DND-41 (cell line): Measurements from ENCODE around the gene SLC27A1.
A peak's percentile ranks its signal among the peaks of the same experiment; 100 is the strongest.

Experiments
- ATAC-seq: fragments of 200-7000 bp; cut with Tn5 transposase; 3 replicates; pipeline ENCODE4 v1.9.1; 2021; ENCODE audit warnings: low read depth; ENCODE audit not compliant: insufficient read depth
- DNase-seq: peaks from one replicate; pipeline ENCODE4 v3.0.0-alpha.2; 2020
- H2AFZ ChIP-seq: 2 replicates; pipeline ENCODE4 v1.6.0; 2012; ENCODE audit warnings: low read depth, low read length
- H3K27ac ChIP-seq: 2 replicates; pipeline ENCODE4 v1.5.1; 2012; ENCODE audit warnings: low read length, inconsistent platforms
- H3K27me3 ChIP-seq: fragments of 200-600 bp; sonication (generic); 2 replicates; pipeline ENCODE4 v1.6.0; 2012; ENCODE audit warnings: low read length, mild to moderate bottlenecking, inconsistent platforms; ENCODE audit not compliant: insufficient read depth, poor library complexity
- H3K36me3 ChIP-seq: 2 replicates; pipeline ENCODE4 v1.5.1; 2012; ENCODE audit warnings: low read length, inconsistent platforms; ENCODE audit not compliant: insufficient read depth
- H3K4me1 ChIP-seq: 2 replicates; pipeline ENCODE4 v1.5.1; 2012; ENCODE audit warnings: mild to moderate bottlenecking, low read length; ENCODE audit not compliant: insufficient read depth
- H3K4me2 ChIP-seq: 2 replicates; pipeline ENCODE4 v1.6.0; 2012; ENCODE audit warnings: mild to moderate bottlenecking, moderate library complexity, low read length, inconsistent platforms; ENCODE audit not compliant: insufficient read depth
- H3K4me3 ChIP-seq, 2 experiments: fragments of 200-600 bp in 1 of 2; shearing (Covaris generic) in 1 of 2; 2 replicates each; pipeline ENCODE4 v1.5.1; 2012 to 2016; ENCODE audit warnings: inconsistent platforms in 2 of 2, low read length in 2 of 2, mild to moderate bottlenecking in 2 of 2, low read depth in 1 of 2, moderate library complexity in 1 of 2
- H3K79me2 ChIP-seq: 2 replicates; pipeline ENCODE4 v1.6.0; 2012; ENCODE audit warnings: low read length, inconsistent platforms; ENCODE audit not compliant: insufficient read depth
- H3K9ac ChIP-seq: 2 replicates; pipeline ENCODE4 v1.6.0; 2012; ENCODE audit warnings: low read depth, mild to moderate bottlenecking, inconsistent platforms, low read length, moderate library complexity
- H3K9me3 ChIP-seq: 2 replicates; pipeline ENCODE4 v1.5.1; 2012; ENCODE audit warnings: low read length, moderate library complexity, mild to moderate bottlenecking, inconsistent platforms; ENCODE audit not compliant: insufficient read depth, severe bottlenecking
- H4K20me1 ChIP-seq: 2 replicates; pipeline ENCODE4 v1.6.0; 2012; ENCODE audit warnings: low read length; ENCODE audit not compliant: insufficient read depth
- CTCF ChIP-seq: IDR thresholded peaks from 2 replicates; pipeline ENCODE4 v1.5.1; 2012; ENCODE audit warnings: borderline replicate concordance, low read length, moderate library complexity, mild to moderate bottlenecking; ENCODE audit not compliant: poor library complexity, severe bottlenecking; ENCODE audit errors: extremely low read depth
- EZH2 ChIP-seq: IDR thresholded peaks from 3 replicates; pipeline ENCODE4 v1.6.1; 2012; ENCODE audit warnings: borderline replicate concordance, low read depth, mild to moderate bottlenecking, moderate library complexity, low read length, inconsistent platforms; ENCODE audit not compliant: severe bottlenecking

Gene SLC27A1

GRCh38 chr19:17470068-17470841 lies at the start of gene SLC27A1:
Gene SLC27A1, plus strand, starts transcription at chr19:17470524. Its CDS starts 17 bp downstream, at chr19:17470541.
- peak; percentile 9 for TF ChIP-seq CTCF
- TF ChIP-seq EZH2 = no peak
- H3K9ac ChIP-seq = peak within 1 kb of the TSS; percentile 66

GRCh38 chr19:17421942-17422341 lies 48.4 kb upstream of the SLC27A1 start:
- Histone ChIP-seq H3K79me2 (peaks cover 15% of the 10 kb centered on the region), H2AFZ (no peak overlapping the region), H3K27ac (no peak overlapping the region), H3K9me3 (no peaks in the 10 kb centered on the region), H3K9ac (no peak overlapping the region), H3K36me3 (peaks cover 14% of the 10 kb centered on the region), H4K20me1 (no peaks in the 10 kb centered on the region), H3K4me2 (no peak overlapping the region), H3K4me3 (no peak overlapping the region), H3K4me1 (peaks cover 19% of the 10 kb centered on the region), H3K27me3 (no peaks in the 10 kb centered on the region)
- ATAC-seq (no peak), DNase-seq (no peak)
- TF ChIP-seq CTCF = no peak
- TF ChIP-seq EZH2 = no peak

More at GRCh38 chr19:17470068-17470841, at the start of gene SLC27A1:
- no peaks in the 10 kb centered on the region for H3K79me2 ChIP-seq
- peak; percentile 87 for ATAC-seq
- peak within 1 kb of the TSS; percentile 61 for H3K27ac ChIP-seq
- H3K4me1 ChIP-seq = peaks cover 24% of the 10 kb centered on the region
- peak within 1 kb of the TSS; percentile 98 for H3K4me2 ChIP-seq
- peak; percentile 95 for DNase-seq
- H3K9me3 ChIP-seq = no peaks in the 10 kb centered on the region
- H3K36me3 ChIP-seq = no peaks in the 10 kb centered on the region
- no peaks in the 10 kb centered on the region for H3K27me3 ChIP-seq
- no peaks in the 10 kb centered on the region for H4K20me1 ChIP-seq
- peak within 1 kb of the TSS; percentile 90 for H2AFZ ChIP-seq
- peak within 1 kb of the TSS; percentile 31 to 78; a peak in 3 of 4 replicates for H3K4me3 ChIP-seq

- peaks cover 14% of the 10 kb centered on the region for H3K36me3 ChIP-seq
- no peak for DNase-seq
- no peaks in the 10 kb centered on the region for H3K9me3 ChIP-seq
- no peak for ATAC-seq
- peaks cover 18% of the 10 kb centered on the region for H3K4me1 ChIP-seq
- H3K79me2 ChIP-seq = peaks cover 15% of the 10 kb centered on the region
- H3K4me3 ChIP-seq = no peak overlapping the region
- H3K4me2 ChIP-seq = no peak overlapping the region
- no peak overlapping the region for H3K27ac ChIP-seq
- no peaks in the 10 kb centered on the region for H4K20me1 ChIP-seq
- TF ChIP-seq EZH2 (no peak), CTCF (no peak)
- H2AFZ ChIP-seq = no peak overlapping the region
- H3K9ac ChIP-seq = no peak overlapping the region
- H3K27me3 ChIP-seq = no peaks in the 10 kb centered on the region
These were observed 46.7 kb upstream of the SLC27A1 start for GRCh38 chr19:17423429-17424208.
